ENCODE measurements around the gene ZMYND8. TPM values are rescaled to one million over a fixed set of nuclear protein-coding genes. Genes with fewer than 3 reads are reported as not detected.

Gene ZMYND8
- total and polyA plus RNA-seq, 2 of the 4 experiments (the other 2 are of a cell fraction), result 24.0 to 28.2 TPM

DNA sequence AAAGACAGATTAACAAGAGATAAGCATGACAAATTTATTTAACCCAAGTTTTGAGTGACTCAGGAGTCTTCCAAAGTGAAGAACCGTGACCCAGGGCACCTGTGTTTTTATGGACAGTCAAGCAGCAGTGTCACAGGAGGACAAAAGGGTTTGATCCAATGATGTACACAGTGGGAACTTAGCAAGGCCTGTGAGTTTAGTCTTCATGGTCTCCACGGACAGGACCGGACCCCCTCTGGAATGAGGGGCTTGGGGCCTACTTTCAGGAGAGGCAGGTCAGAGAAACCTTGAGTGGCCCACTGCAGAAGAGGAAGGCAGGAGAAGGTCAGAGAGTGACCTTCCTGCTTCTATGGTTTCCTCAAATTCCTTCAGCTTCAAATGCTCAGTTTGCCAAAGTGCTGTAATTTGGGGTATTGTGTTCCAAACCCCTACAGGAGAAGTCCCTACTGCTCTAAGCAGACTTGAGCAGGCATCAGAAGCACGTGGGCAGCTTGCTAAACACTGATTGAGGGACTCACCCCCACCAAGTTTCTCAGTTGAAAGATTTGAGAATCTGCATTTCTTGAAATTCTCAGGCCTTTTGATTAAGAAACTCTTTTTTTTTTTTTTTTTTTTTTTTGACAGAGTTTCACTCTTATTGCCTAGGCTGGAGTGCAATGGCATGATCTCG is 26.4 kb upstream of the ZMYND8 start:
- H4K91ac ChIP-seq (ENCODE audit: insufficient read depth, low read depth, low read length), result peak overlapping the region; percentile 82
- H3K27me3 ChIP-seq (ENCODE audit: control insufficient read depth, insufficient read depth, low read length), result no peaks in the 10 kb centered on the region
- no peak overlapping the region for H3K56ac ChIP-seq (ENCODE audit: extremely low read depth, insufficient read depth, low read length)
- no peaks in the 10 kb centered on the region for H3K36me3 ChIP-seq (ENCODE audit: control insufficient read depth, insufficient read depth, low read length)
- peak overlapping the region; percentile 96 for H2BK15ac ChIP-seq (ENCODE audit: low read depth, low read length)
- H2AK5ac ChIP-seq (ENCODE audit: low read depth, low read length), result peak overlapping the region; percentile 85
- H4K5ac ChIP-seq (ENCODE audit: low read depth, low read length), result peak overlapping the region; percentile 81
- DNase-seq, result no peak
- peak overlapping the region; percentile 85 for H2BK120ac ChIP-seq (ENCODE audit: low read depth, low read length)
- peak overlapping the region; percentile 27 for H3K14ac ChIP-seq (replicated peaks; ENCODE audit: low read depth, low read length)
- H3K9ac ChIP-seq (ENCODE audit: low read depth, low read length), result 0 out of 2 replicates have a peak overlapping the region, but pooled peaks have one; percentile 4
- H3K4me2 ChIP-seq (ENCODE audit: low read depth, low read length), result no peak overlapping the region
- ATAC-seq (ENCODE audit: low read depth), result no peak
- CTCF ChIA-PET, result interaction anchor here (0.7 to 4.3 kb wide), 10 partner anchors 24 to 238 kb away, joined by 3 to 101 read pairs (median 10); no protein-coding TSS in a partner anchor
- peak overlapping the region; percentile 60 to 82 for H4K8ac ChIP-seq (ENCODE audit: low read depth in 2 of 2, low read length in 2 of 2)
- H2AFZ ChIP-seq (replicated peaks; ENCODE audit: low read length, poor library complexity), result peak overlapping the region; percentile 71
- H2AK9ac ChIP-seq (replicated peaks; ENCODE audit: low read depth, low read length, poor library complexity), result peak overlapping the region; percentile 7
- peaks cover 17% of the 10 kb centered on the region for H3K9me1 ChIP-seq (ENCODE audit: insufficient read depth, low read length)
- dilution Hi-C loops (cut with HindIII; ENCODE audit: low sequenced_read_pairs, unreplicated experiment), result loop anchor here (25.0 kb wide), 1 partner anchor 121 kb away; no protein-coding TSS in a partner anchor
- H3K4ac ChIP-seq (ENCODE audit: low read depth, low read length), result peak overlapping the region; percentile 88
- no TSS peak for BruUV-seq (replicated peaks)
- WGBS, 2 experiments (ENCODE audit: extremely low coverage in 2 of 2, insufficient read length in 1 of 2), result 87% methylated on average over 3 of the region's 5 CpGs; no CpG with 5 or more reads in 1 of the 2 experiments
- no peaks in the 10 kb centered on the region for H3K9me3 ChIP-seq (ENCODE audit: control insufficient read depth, insufficient read depth, low read length)
- H3K18ac ChIP-seq (ENCODE audit: low read depth, low read length), result peak overlapping the region; percentile 91
- no peaks in the 10 kb centered on the region for H4K20me1 ChIP-seq (ENCODE audit: insufficient read depth, low read length)
- H2BK5ac ChIP-seq (ENCODE audit: low read depth, low read length, poor library complexity, severe bottlenecking), result peak overlapping the region; percentile 46
- peak overlapping the region; percentile 89; the same call in 1 of the 2 replicates for H2BK20ac ChIP-seq (ENCODE audit: low read depth, low read length)
- H3K27ac ChIP-seq (ENCODE audit: insufficient read depth, low read length), result peak overlapping the region; percentile 6; the same call in 1 of the 2 replicates
- intact Hi-C loops (cut with micrococcal nuclease), result no loop called here
- TF ChIP-seq NFE2L2 (IDR thresholded peaks at IDR 0.05; ENCODE audit: low read depth, low read length) (no peak), POLR2A (IDR thresholded peaks at IDR 0.05; ENCODE audit: low read depth, low read length) (no peak), MAFK (IDR thresholded peaks at IDR 0.05; ENCODE audit: low read depth, low read length) (no peak), RCOR1 (IDR thresholded peaks at IDR 0.05; ENCODE audit: insufficient replicate concordance, low read length) (no peak), MXI1 (IDR thresholded peaks at IDR 0.05; ENCODE audit: borderline replicate concordance, low read depth, low read length) (no peak), RAD21 (IDR thresholded peaks at IDR 0.05; ENCODE audit: low read length) (no peak), SMC3 (IDR thresholded peaks at IDR 0.05; ENCODE audit: low read depth, low read length) (no peak), RFX5 (IDR thresholded peaks at IDR 0.05; ENCODE audit: low read depth, low read length) (no peak), FOS (IDR thresholded peaks at IDR 0.05; ENCODE audit: low read depth, low read length) (no peak), CHD1 (IDR thresholded peaks at IDR 0.05; ENCODE audit: low read depth, low read length) (no peak), MAZ (IDR thresholded peaks at IDR 0.05; ENCODE audit: borderline replicate concordance, low read depth, low read length) (no peak)
- TF ChIP-seq, protein P1, sequence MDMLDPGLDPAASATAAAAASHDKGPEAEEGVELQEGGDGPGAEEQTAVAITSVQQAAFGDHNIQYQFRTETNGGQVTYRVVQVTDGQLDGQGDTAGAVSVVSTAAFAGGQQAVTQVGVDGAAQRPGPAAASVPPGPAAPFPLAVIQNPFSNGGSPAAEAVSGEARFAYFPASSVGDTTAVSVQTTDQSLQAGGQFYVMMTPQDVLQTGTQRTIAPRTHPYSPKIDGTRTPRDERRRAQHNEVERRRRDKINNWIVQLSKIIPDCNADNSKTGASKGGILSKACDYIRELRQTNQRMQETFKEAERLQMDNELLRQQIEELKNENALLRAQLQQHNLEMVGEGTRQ (IDR thresholded peaks at IDR 0.05; ENCODE audit: low read depth, low read length), result no peak
- TF ChIP-seq, protein P2, sequence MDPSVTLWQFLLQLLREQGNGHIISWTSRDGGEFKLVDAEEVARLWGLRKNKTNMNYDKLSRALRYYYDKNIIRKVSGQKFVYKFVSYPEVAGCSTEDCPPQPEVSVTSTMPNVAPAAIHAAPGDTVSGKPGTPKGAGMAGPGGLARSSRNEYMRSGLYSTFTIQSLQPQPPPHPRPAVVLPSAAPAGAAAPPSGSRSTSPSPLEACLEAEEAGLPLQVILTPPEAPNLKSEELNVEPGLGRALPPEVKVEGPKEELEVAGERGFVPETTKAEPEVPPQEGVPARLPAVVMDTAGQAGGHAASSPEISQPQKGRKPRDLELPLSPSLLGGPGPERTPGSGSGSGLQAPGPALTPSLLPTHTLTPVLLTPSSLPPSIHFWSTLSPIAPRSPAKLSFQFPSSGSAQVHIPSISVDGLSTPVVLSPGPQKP (IDR thresholded peaks at IDR 0.05; ENCODE audit: borderline replicate concordance, low read depth, low read length), result no peak
- in situ Hi-C loops (cut with MboI; ENCODE audit: low sequenced_read_pairs), result loop anchor here (5.0 kb wide), 4 partner anchors 106 to 626 kb away; no protein-coding TSS in a partner anchor
- POLR2A ChIA-PET (ENCODE audit: unreplicated experiment), result interaction anchor here (0.6 to 0.7 kb wide), 2 partner anchors 25 to 51 kb away, joined by 8 to 14 read pairs; no protein-coding TSS in a partner anchor
- H3K23ac ChIP-seq (ENCODE audit: low read depth, low read length), result peak overlapping the region; percentile 80; the same call in 1 of the 2 replicates
- no peaks in the 10 kb centered on the region for H3K79me1 ChIP-seq (ENCODE audit: low read depth in 1 of 2, low read length in 2 of 2)
- peaks cover 9% of the 10 kb centered on the region for H3K4me1 ChIP-seq (ENCODE audit: control insufficient read depth, insufficient read depth, low read length)
- H3K4me3 ChIP-seq (ENCODE audit: insufficient read depth, low read depth, low read length), result no peak overlapping the region

Measured in IMR-90 (cell line).